ENCODE data around the gene STK25.

GRCh38 chr2:241473399-241473798 is 35.0 kb downstream of the STK25 start:
- TF ChIP-seq PPARA (CRISPR knock-in tag; IDR thresholded peaks at IDR 0.05; ENCODE audit: borderline replicate concordance) (no peak), CREB5 (CRISPR knock-in tag; IDR thresholded peaks at IDR 0.05; ENCODE audit: low read depth) (no peak)
